ENCODE results near the gene TACC3.
A peak's percentile ranks its signal among the peaks of the same experiment; 100 is the strongest.

TACC3 gene

GRCh38 chr4:1703867-1704266 is 17.5 kb upstream of the TACC3 start:
- DNase-seq (ENCODE audit: low read depth in 2 of 2) = no peak

GRCh38 chr4:1705732-1706131 is 15.6 kb upstream of the TACC3 start:
- no peak for DNase-seq (ENCODE audit: low read depth in 2 of 2)

- DNase-seq (ENCODE audit: low read depth in 2 of 2) = no peak
Observed at GRCh38 chr4:1706358-1706757, 15.0 kb upstream of the TACC3 start.

GRCh38 chr4:1708581-1708980 is 12.7 kb upstream of the TACC3 start:
- no peak for DNase-seq (ENCODE audit: low read depth in 2 of 2)

- DNase-seq (ENCODE audit: low read depth in 2 of 2) = no peak
Observed at GRCh38 chr4:1711055-1711570, 10.2 kb upstream of the TACC3 start.

GRCh38 chr4:1711571-1712215 is 9.6 kb upstream of the TACC3 start:
- no peak for DNase-seq (ENCODE audit: low read depth in 2 of 2)

- DNase-seq (ENCODE audit: low read depth in 2 of 2) = peak; percentile 97 to 98
Observed at GRCh38 chr4:1712216-1713002, 8.9 kb upstream of the TACC3 start, which contains the start of gene SLBP. SLBP (minus strand) TSS chr4:1712319; CDS start chr4:1712188, 131 bp downstream.

- no peak for DNase-seq (ENCODE audit: low read depth in 2 of 2)
Observed at GRCh38 chr4:1713003-1713851, 8.1 kb upstream of the TACC3 start.

- DNase-seq (ENCODE audit: low read depth in 2 of 2) = no peak
Observed at GRCh38 chr4:1714303-1715001, 6.9 kb upstream of the TACC3 start.

- no peak for DNase-seq (ENCODE audit: low read depth in 2 of 2)
Observed at GRCh38 chr4:1715002-1715758, 6.1 kb upstream of the TACC3 start.

- DNase-seq (ENCODE audit: low read depth in 2 of 2) = no peak
Observed at GRCh38 chr4:1716065-1716945, 5.0 kb upstream of the TACC3 start.

- DNase-seq (ENCODE audit: low read depth in 2 of 2) = no peak
Observed at GRCh38 chr4:1717129-1718094, 3.9 kb upstream of the TACC3 start.

- no peak for DNase-seq (ENCODE audit: low read depth in 2 of 2)
Observed at GRCh38 chr4:1718095-1718850, 3.0 kb upstream of the TACC3 start.

- DNase-seq (ENCODE audit: low read depth in 2 of 2) = peak in 1 of 2 donors; percentile 45
Observed at GRCh38 chr4:1720163-1720983, 948 bp upstream of the TACC3 start.

GRCh38 chr4:1721666-1722550 is 587 bp downstream of the TACC3 start:
- no peak for DNase-seq (ENCODE audit: low read depth in 2 of 2)

- no peak for DNase-seq (ENCODE audit: low read depth in 2 of 2)
Observed at GRCh38 chr4:1722551-1723118, 1.3 kb downstream of the TACC3 start.
